ENCODE results near the gene CYP27B1.

DNA sequence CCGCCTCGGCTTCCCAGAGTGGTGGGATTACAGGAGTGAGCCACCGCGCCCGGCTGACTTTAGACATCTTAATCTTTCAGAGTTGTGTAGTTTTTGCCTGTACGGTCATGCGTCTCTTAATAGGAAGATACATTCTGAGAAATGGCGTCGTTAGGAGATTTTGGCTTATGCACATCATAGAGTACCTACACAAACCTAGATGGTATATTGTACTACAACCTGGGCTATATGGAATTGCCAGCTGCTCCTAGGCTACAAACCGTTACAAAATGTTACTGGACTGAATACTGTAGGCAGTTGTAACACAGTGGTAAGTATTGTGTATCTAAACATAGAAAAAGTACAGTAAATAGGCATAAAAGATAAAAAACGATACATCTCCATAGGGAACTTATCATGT, 17.0 kb upstream of the CYP27B1 start:
- TF ChIP-seq SIN3A (IDR thresholded peaks at IDR 0.05; ENCODE audit: low read depth, low read length) (no peak), SREBF2 (IDR thresholded peaks at IDR 0.05; ENCODE audit: low read length) (no peak)
- TF ChIP-seq, protein P1, sequence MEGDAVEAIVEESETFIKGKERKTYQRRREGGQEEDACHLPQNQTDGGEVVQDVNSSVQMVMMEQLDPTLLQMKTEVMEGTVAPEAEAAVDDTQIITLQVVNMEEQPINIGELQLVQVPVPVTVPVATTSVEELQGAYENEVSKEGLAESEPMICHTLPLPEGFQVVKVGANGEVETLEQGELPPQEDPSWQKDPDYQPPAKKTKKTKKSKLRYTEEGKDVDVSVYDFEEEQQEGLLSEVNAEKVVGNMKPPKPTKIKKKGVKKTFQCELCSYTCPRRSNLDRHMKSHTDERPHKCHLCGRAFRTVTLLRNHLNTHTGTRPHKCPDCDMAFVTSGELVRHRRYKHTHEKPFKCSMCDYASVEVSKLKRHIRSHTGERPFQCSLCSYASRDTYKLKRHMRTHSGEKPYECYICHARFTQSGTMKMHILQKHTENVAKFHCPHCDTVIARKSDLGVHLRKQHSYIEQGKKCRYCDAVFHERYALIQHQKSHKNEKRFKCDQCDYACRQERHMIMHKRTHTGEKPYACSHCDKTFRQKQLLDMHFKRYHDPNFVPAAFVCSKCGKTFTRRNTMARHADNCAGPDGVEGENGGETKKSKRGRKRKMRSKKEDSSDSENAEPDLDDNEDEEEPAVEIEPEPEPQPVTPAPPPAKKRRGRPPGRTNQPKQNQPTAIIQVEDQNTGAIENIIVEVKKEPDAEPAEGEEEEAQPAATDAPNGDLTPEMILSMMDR (IDR thresholded peaks at IDR 0.05 in 2 of 3, conservative IDR thresholded peaks at IDR 0.05 in 1 of 3; ENCODE audit: control insufficient read depth in 2 of 3, extremely low read depth in 1 of 3, insufficient read depth in 1 of 3, low read depth in 3 of 3, low read length in 3 of 3), result no peak

Measured in GM12878 (cell line).